Heart left ventricle (tissue), 13 donors: Measurements from ENCODE around the gene SLC26A9.

ENCODE experiments used
- POLR2A ChIP-seq, 2 donors: fragments of 450-650 bp; IDR thresholded peaks; one replicate each; pipeline ENCODE4 v1.6.1; 2017; ENCODE audit warnings: antibody characterized with exemption in 2 of 2, mild to moderate bottlenecking in 2 of 2, moderate library complexity in 2 of 2
- TF ChIP-seq, protein P1 (sequence below), 12 donors: fragments of 200-600 bp; sonication (generic) in 4 of 12; IDR thresholded peaks; one replicate each; pipeline versions ENCODE4 v1.5.0 to v1.8.0; 2018 to 2022; ENCODE audit warnings: antibody characterized with exemption in 12 of 12, mild to moderate bottlenecking in 5 of 12
- donor health status: ischemic (EF 13 %, LVEDD 7.1; RV severe dilation, severe dysfunction).
- donor health status: DM: no; HTN: yes; CAD: no.
- donor health status: DM: no; HTN: no; CAD: no.
- donor health status: ischemic (EF 25% LVEDD 6.9; RV normal size, moderate dysfunction).
- donor health status: ischemic (EF 25% LVEDD 5.7; RV mildly dilated, moderate dysfunction).
- donor health status: ischemic (EF 35%, LVEDD 5.7; RV mildly dilated, moderate dysfunction).
- donor health status: nonischemic (EF 11% LVEDD 7.7; RV severe dilation, severe dysfunction).
- donor health status: DM: yes; HTN: yes; CAD: no.
- donor health status: PGD.
- donor health status: ischemic (EF 29% LVEDD 5.4; RV normal size, mild dysfunction).
- donor health status: nonischemic (EF 23%, LVEDD 6.1; RV moderate dilation, normal function).

DNA sequence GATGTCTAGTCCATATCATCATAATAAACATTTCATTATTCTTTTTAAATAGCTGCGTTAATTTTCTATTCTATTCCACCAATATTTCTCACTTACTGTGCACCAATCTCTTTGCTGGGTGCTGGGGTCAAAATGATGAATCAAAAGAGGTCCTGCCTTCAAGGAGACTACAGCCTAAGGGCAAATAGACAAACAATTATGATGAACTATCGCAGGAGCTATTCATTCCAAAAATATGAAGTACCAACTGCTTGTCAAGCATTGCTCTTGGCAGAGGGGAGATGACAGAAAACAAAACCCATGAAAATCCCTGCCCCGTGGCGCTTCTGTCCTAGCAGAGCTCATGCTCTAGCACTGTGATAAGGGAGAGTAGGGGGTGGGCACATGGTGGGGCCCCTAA, 28.8 kb upstream of the SLC26A9 start:
- TF ChIP-seq, protein P1, sequence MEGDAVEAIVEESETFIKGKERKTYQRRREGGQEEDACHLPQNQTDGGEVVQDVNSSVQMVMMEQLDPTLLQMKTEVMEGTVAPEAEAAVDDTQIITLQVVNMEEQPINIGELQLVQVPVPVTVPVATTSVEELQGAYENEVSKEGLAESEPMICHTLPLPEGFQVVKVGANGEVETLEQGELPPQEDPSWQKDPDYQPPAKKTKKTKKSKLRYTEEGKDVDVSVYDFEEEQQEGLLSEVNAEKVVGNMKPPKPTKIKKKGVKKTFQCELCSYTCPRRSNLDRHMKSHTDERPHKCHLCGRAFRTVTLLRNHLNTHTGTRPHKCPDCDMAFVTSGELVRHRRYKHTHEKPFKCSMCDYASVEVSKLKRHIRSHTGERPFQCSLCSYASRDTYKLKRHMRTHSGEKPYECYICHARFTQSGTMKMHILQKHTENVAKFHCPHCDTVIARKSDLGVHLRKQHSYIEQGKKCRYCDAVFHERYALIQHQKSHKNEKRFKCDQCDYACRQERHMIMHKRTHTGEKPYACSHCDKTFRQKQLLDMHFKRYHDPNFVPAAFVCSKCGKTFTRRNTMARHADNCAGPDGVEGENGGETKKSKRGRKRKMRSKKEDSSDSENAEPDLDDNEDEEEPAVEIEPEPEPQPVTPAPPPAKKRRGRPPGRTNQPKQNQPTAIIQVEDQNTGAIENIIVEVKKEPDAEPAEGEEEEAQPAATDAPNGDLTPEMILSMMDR (IDR thresholded peaks at IDR 0.05), result no peak
- no peak for TF ChIP-seq POLR2A (IDR thresholded peaks at IDR 0.05)
